Measurements from ENCODE around the gene MPZL3.

The MPZL3 gene

GRCh38 chr11:118251858-118252652 lies at the start of gene MPZL3:
MPZL3 (minus strand) TSS chr11:118252365; CDS start chr11:118252294, 71 bp downstream.
- TF ChIP-seq EZH2 (IDR thresholded peaks at IDR 0.05; ENCODE audit: borderline replicate concordance, low read depth, low read length, severe bottlenecking) = no peak
- TF ChIP-seq CTCF (IDR thresholded peaks at IDR 0.05; ENCODE audit: borderline replicate concordance, extremely low read depth, low read length, poor library complexity, severe bottlenecking) = no peak
- peak within 1 kb of the TSS; percentile 78 for H3K4me2 ChIP-seq (ENCODE audit: insufficient read depth, low read length)
- DNase-seq = peak; percentile 87

GRCh38 chr11:118301600-118302195 lies 49.5 kb upstream of the MPZL3 start:
- H3K9ac ChIP-seq (ENCODE audit: low read depth, low read length) = no peak overlapping the region
- H3K4me1 ChIP-seq (ENCODE audit: insufficient read depth, low read length) = peaks cover 45% of the 10 kb centered on the region
- no peak overlapping the region for H3K4me3 ChIP-seq (ENCODE audit: low read depth in 1 of 2, low read length in 2 of 2)
- peak overlapping the region; percentile 22; the same call in 1 of the 2 replicates for H3K27ac ChIP-seq (ENCODE audit: low read length)
- no peak for ATAC-seq (ENCODE audit: insufficient read depth, low read depth)
- no peak overlapping the region for H2AFZ ChIP-seq (ENCODE audit: low read depth, low read length)
- no peak for DNase-seq
- H4K20me1 ChIP-seq (ENCODE audit: insufficient read depth, low read length) = no peaks in the 10 kb centered on the region
- H3K9me3 ChIP-seq (ENCODE audit: insufficient read depth, low read length, severe bottlenecking) = no peaks in the 10 kb centered on the region
- H3K79me2 ChIP-seq (ENCODE audit: insufficient read depth, low read length) = peaks cover 49% of the 10 kb centered on the region
- H3K36me3 ChIP-seq (ENCODE audit: insufficient read depth, low read length) = peaks cover 9% of the 10 kb centered on the region
- no peaks in the 10 kb centered on the region for H3K27me3 ChIP-seq (ENCODE audit: insufficient read depth, low read length, poor library complexity)
- TF ChIP-seq EZH2 (IDR thresholded peaks at IDR 0.05; ENCODE audit: borderline replicate concordance, low read depth, low read length, severe bottlenecking) (no peak), CTCF (IDR thresholded peaks at IDR 0.05; ENCODE audit: borderline replicate concordance, extremely low read depth, low read length, poor library complexity, severe bottlenecking) (no peak)
- H3K4me2 ChIP-seq (ENCODE audit: insufficient read depth, low read length) = no peak overlapping the region

More at GRCh38 chr11:118251858-118252652, at the start of gene MPZL3:
- H3K9me3 ChIP-seq (ENCODE audit: insufficient read depth, low read length, severe bottlenecking) = no peaks in the 10 kb centered on the region
- H3K36me3 ChIP-seq (ENCODE audit: insufficient read depth, low read length) = no peaks in the 10 kb centered on the region
- peak within 1 kb of the TSS; percentile 100 for H2AFZ ChIP-seq (ENCODE audit: low read depth, low read length)
- H3K4me3 ChIP-seq (ENCODE audit: low read depth in 1 of 2, low read length in 2 of 2) = peak within 1 kb of the TSS; percentile 46 to 76
- no peaks in the 10 kb centered on the region for H4K20me1 ChIP-seq (ENCODE audit: insufficient read depth, low read length)
- H3K9ac ChIP-seq (ENCODE audit: low read depth, low read length) = peak within 1 kb of the TSS; percentile 59
- peak; percentile 98 for ATAC-seq (ENCODE audit: insufficient read depth, low read depth)
- no peaks in the 10 kb centered on the region for H3K27me3 ChIP-seq (ENCODE audit: insufficient read depth, low read length, poor library complexity)
- H3K79me2 ChIP-seq (ENCODE audit: insufficient read depth, low read length) = peaks cover 11% of the 10 kb centered on the region
- peaks cover 25% of the 10 kb centered on the region for H3K4me1 ChIP-seq (ENCODE audit: insufficient read depth, low read length)
- H3K27ac ChIP-seq (ENCODE audit: low read length) = peak within 1 kb of the TSS; percentile 94

- DNase-seq = peak; percentile 58
- H3K79me2 ChIP-seq (ENCODE audit: insufficient read depth, low read length) = no peaks in the 10 kb centered on the region
- no peak overlapping the region for H3K4me2 ChIP-seq (ENCODE audit: insufficient read depth, low read length)
- H3K27me3 ChIP-seq (ENCODE audit: insufficient read depth, low read length, poor library complexity) = no peaks in the 10 kb centered on the region
- peaks cover 7% of the 10 kb centered on the region; the same call in 1 of the 2 replicates for H3K4me1 ChIP-seq (ENCODE audit: insufficient read depth, low read length)
- H2AFZ ChIP-seq (ENCODE audit: low read depth, low read length) = peak overlapping the region; percentile 41; the same call in 1 of the 2 replicates
- H3K36me3 ChIP-seq (ENCODE audit: insufficient read depth, low read length) = no peaks in the 10 kb centered on the region
- H3K27ac ChIP-seq (ENCODE audit: low read length) = peak overlapping the region; percentile 13; the same call in 1 of the 2 replicates
- TF ChIP-seq CTCF (IDR thresholded peaks at IDR 0.05; ENCODE audit: borderline replicate concordance, extremely low read depth, low read length, poor library complexity, severe bottlenecking) (peak; percentile 82), EZH2 (IDR thresholded peaks at IDR 0.05; ENCODE audit: borderline replicate concordance, low read depth, low read length, severe bottlenecking) (no peak)
- no peak overlapping the region for H3K4me3 ChIP-seq (ENCODE audit: low read depth in 1 of 2, low read length in 2 of 2)
- no peaks in the 10 kb centered on the region for H4K20me1 ChIP-seq (ENCODE audit: insufficient read depth, low read length)
- peak; percentile 82 for ATAC-seq (ENCODE audit: insufficient read depth, low read depth)
- no peak overlapping the region for H3K9ac ChIP-seq (ENCODE audit: low read depth, low read length)
- H3K9me3 ChIP-seq (ENCODE audit: insufficient read depth, low read length, severe bottlenecking) = no peaks in the 10 kb centered on the region
Measured at GRCh38 chr11:118295815-118296454, 43.8 kb upstream of the MPZL3 start.

Data from DND-41 (cell line).